ENCODE measurements around the gene LTA. TPM values are rescaled to one million over a fixed set of nuclear protein-coding genes. Genes with fewer than 3 reads are reported as not detected.

The LTA gene
- not detected for total RNA-seq

DNA sequence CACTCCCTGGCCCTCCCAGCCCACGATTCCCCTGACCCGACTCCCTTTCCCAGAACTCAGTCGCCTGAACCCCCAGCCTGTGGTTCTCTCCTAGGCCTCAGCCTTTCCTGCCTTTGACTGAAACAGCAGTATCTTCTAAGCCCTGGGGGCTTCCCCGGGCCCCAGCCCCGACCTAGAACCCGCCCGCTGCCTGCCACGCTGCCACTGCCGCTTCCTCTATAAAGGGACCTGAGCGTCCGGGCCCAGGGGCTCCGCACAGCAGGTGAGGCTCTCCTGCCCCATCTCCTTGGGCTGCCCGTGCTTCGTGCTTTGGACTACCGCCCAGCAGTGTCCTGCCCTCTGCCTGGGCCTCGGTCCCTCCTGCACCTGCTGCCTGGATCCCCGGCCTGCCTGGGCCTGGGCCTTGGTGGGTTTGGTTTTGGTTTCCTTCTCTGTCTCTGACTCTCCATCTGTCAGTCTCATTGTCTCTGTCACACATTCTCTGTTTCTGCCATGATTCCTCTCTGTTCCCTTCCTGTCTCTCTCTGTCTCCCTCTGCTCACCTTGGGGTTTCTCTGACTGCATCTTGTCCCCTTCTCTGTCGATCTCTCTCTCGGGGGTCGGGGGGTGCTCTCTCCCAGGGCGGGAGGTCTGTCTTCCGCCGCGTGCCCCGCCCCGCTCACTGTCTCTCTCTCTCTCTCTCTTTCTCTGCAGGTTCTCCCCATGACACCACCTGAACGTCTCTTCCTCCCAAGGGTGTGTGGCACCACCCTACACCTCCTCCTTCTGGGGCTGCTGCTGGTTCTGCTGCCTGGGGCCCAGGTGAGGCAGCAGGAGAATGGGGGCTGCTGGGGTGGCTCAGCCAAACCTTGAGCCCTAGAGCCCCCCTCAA is at the start of gene LTA:
Gene LTA, plus strand, starts transcription at position 249 of the 871 bp plus-strand sequence. Its CDS starts 454 bp downstream, at position 703.
- Histone ChIP-seq H3K27me3 (peaks cover 0 to 6% of the 10 kb centered on the region in 2 donors), H3K9me3 (no peaks in the 10 kb centered on the region), H3K27ac (peak within 1 kb of the TSS in 1 of 4 donors; percentile 79), H3K36me3 (no peaks in the 10 kb centered on the region), H3K4me3 (peak within 1 kb of the TSS in 1 of 4 donors; percentile 29), H3K4me1 (peaks cover 0 to 11% (median 0%) of the 10 kb centered on the region in 4 donors)
- WGBS, 2 donors, result 82 to 83% methylated on average over 27 of the region's 27 CpGs
- TF ChIP-seq, protein P1, sequence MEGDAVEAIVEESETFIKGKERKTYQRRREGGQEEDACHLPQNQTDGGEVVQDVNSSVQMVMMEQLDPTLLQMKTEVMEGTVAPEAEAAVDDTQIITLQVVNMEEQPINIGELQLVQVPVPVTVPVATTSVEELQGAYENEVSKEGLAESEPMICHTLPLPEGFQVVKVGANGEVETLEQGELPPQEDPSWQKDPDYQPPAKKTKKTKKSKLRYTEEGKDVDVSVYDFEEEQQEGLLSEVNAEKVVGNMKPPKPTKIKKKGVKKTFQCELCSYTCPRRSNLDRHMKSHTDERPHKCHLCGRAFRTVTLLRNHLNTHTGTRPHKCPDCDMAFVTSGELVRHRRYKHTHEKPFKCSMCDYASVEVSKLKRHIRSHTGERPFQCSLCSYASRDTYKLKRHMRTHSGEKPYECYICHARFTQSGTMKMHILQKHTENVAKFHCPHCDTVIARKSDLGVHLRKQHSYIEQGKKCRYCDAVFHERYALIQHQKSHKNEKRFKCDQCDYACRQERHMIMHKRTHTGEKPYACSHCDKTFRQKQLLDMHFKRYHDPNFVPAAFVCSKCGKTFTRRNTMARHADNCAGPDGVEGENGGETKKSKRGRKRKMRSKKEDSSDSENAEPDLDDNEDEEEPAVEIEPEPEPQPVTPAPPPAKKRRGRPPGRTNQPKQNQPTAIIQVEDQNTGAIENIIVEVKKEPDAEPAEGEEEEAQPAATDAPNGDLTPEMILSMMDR (IDR thresholded peaks at IDR 0.05), result no peak
- TF ChIP-seq POLR2A (IDR thresholded peaks at IDR 0.05), result no peak
- TF ChIP-seq EP300 (IDR thresholded peaks at IDR 0.05), result no peak
- no peak for DNase-seq (ENCODE audit: low spot score in 2 of 2)

DNA sequence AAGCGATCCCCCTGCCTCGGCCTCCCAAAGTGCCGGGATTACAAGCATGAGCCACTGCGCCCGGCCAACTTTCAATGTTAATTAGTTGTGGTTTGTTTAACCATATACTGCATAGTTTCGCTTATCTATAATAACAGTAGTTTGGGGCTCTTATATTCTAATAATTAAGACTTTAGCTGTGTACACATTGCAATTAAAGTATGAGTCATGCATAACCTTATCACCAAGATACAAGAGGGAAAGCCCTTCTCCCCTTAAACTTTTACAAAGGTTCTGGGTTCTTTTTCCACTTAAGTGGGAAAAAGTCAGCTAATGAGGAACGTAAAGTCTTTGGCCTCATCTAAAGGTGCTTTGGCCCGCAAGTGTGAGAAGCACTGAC is 46.5 kb upstream of the LTA start:
- Histone ChIP-seq H3K4me3 (no peak overlapping the region), H3K4me1 (no peaks in the 10 kb centered on the region), H3K27me3 (no peaks in the 10 kb centered on the region), H3K27ac (no peak overlapping the region), H3K36me3 (peaks cover 0 to 15% (median 1%) of the 10 kb centered on the region in 3 donors), H3K9me3 (no peaks in the 10 kb centered on the region)
- WGBS, 2 donors, result 69 to 77% methylated on average over 8 of the region's 8 CpGs
- TF ChIP-seq EP300 (IDR thresholded peaks at IDR 0.05), result no peak
- TF ChIP-seq POLR2A (IDR thresholded peaks at IDR 0.05), result no peak
- TF ChIP-seq, protein P1 (IDR thresholded peaks at IDR 0.05), result no peak
- DNase-seq (ENCODE audit: low spot score in 2 of 2), result no peak

DNA sequence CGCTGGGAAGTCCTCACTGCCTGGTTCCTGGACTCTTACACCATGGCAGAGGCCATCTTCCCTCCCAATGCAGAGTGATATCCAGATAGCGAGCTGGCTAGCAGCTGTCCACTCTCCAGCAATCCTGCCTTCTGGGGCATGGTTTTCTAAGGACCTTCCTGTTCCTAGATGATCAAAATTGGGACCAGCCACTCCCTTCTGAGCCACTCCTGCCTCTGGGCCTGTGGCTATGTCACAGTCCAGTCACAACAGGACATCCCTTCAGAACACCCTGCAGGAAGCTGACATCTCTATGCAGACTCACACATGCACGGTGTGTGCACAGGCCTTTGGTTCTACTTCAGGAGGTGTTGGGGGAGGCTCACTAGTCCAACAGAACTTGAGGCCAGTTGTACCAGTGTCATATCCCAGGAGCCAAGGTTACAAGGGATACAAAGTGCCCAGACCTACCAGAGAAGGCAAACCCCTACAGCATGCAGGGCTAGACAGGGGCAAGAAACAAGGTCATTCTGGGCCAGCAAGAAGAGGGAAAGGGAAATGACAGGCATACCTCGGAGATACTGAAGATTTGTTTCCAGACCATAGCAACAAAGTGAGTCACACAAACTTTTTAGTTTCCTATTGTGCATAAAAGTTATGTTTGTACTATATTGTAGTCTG is 46.0 kb upstream of the LTA start:
- H3K9me3 ChIP-seq, result no peaks in the 10 kb centered on the region
- peaks cover 0 to 21% (median 6%) of the 10 kb centered on the region in 3 donors for H3K36me3 ChIP-seq
- no peak overlapping the region for H3K4me3 ChIP-seq
- no peaks in the 10 kb centered on the region for H3K27me3 ChIP-seq
- TF ChIP-seq, protein P1 (IDR thresholded peaks at IDR 0.05), result no peak
- H3K4me1 ChIP-seq, result no peaks in the 10 kb centered on the region
- no peak overlapping the region for H3K27ac ChIP-seq
- 62 to 78% methylated on average over 4 of the region's 4 CpGs for WGBS, 2 donors
- DNase-seq (ENCODE audit: low spot score in 2 of 2), result no peak

DNA sequence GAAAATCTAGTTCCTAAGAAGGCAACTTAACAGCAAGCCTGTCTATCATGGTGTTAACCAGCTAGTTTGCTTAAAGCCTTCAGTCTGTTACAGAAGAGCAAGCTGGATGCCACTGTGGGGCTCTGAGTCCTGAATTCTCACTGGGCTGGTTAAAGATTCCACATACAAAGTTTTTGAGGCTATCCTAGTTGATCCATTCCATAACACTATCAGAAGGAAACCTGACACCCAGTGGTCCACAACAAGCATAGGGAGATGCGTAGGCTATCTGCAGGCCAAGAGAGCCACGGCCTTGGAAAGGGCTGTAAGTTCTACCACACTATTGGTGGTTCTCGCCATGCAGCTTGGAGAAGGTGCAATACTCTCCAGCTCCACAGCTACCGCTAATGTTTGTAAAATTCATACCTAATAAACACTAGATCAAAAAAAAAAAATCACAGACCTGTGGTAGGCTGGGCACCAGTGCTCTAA is 43.7 kb upstream of the LTA start:
- Histone ChIP-seq H3K4me1 (no peaks in the 10 kb centered on the region), H3K27me3 (no peaks in the 10 kb centered on the region), H3K27ac (no peak overlapping the region), H3K36me3 (peaks cover 0 to 43% (median 20%) of the 10 kb centered on the region in 3 donors), H3K9me3 (no peaks in the 10 kb centered on the region), H3K4me3 (no peak overlapping the region)
- no peak for DNase-seq (ENCODE audit: low spot score in 2 of 2)
- WGBS, 2 donors, result 90 to 95% methylated on average over 4 of the region's 4 CpGs
- TF ChIP-seq EP300 (IDR thresholded peaks at IDR 0.05), result no peak

GRCh38 chr6:31528821-31529328 is 43.2 kb upstream of the LTA start, which contains the start of gene MCCD1:
TSS of gene MCCD1 (plus strand) at chr6:31528962. CDS start at chr6:31529015, 53 bp downstream.
- 52 to 59% methylated on average over 7 of the region's 7 CpGs for WGBS, 2 donors
- DNase-seq (ENCODE audit: low spot score in 2 of 2), result no peak
- no peak within 1 kb of the TSS for H3K27ac ChIP-seq
- no peaks in the 10 kb centered on the region for H3K9me3 ChIP-seq
- no peaks in the 10 kb centered on the region for H3K4me1 ChIP-seq
- H3K36me3 ChIP-seq, result peaks cover 0 to 49% (median 23%) of the 10 kb centered on the region in 3 donors
- TF ChIP-seq, protein P1 (IDR thresholded peaks at IDR 0.05), result no peak
- TF ChIP-seq POLR2A (IDR thresholded peaks at IDR 0.05) (no peak), EP300 (IDR thresholded peaks at IDR 0.05) (no peak)
- no peak within 1 kb of the TSS for H3K4me3 ChIP-seq
- H3K27me3 ChIP-seq, result no peaks in the 10 kb centered on the region
